ENCODE results near the gene CSPG4. TPM values are rescaled to one million over a fixed set of nuclear protein-coding genes. Genes with fewer than 3 reads are reported as not detected.
"Not testable (repeated sequence)": the region's sequence is repeated elsewhere in the genome, so short reads cannot be mapped to it uniquely, and the experiment has no call there.

Gene CSPG4
- total and polyA plus RNA-seq, 2 of the 4 experiments (the other 2 are of a cell fraction) = 12.4 to 28.4 TPM

GRCh38 chr15:75683646-75684312 lies 28.9 kb downstream of the CSPG4 start:
- DNase-seq = peak; percentile 44

More at GRCh38 chr15:75683646-75684312, 28.9 kb downstream of the CSPG4 start:
- ChIA-PET POLR2A (ENCODE audit: unreplicated experiment) (interaction anchor here (0.6 kb wide), 1 partner anchor 44 kb away, joined by 6 read pairs; the partner anchor contains the start of gene IMP3), CTCF (interaction anchor here (0.8 kb wide), 1 partner anchor 45 kb away, joined by 3 read pairs; no protein-coding TSS in a partner anchor)
- H2BK120ac ChIP-seq (ENCODE audit: low read depth, low read length); H3K9me1 ChIP-seq (ENCODE audit: insufficient read depth, low read length); H3K56ac ChIP-seq (ENCODE audit: extremely low read depth, insufficient read depth, low read length); H2AK9ac ChIP-seq (replicated peaks; ENCODE audit: low read depth, low read length, poor library complexity); H3K9me3 ChIP-seq (ENCODE audit: control insufficient read depth, insufficient read depth, low read length); H3K4me2 ChIP-seq (ENCODE audit: low read depth, low read length); H3K23ac ChIP-seq (ENCODE audit: low read depth, low read length); H4K8ac ChIP-seq (ENCODE audit: low read depth in 2 of 2, low read length in 2 of 2); H2AK5ac ChIP-seq (ENCODE audit: low read depth, low read length); H2BK5ac ChIP-seq (ENCODE audit: low read depth, low read length, poor library complexity, severe bottlenecking); H3K27ac ChIP-seq (ENCODE audit: insufficient read depth, low read length); H3K4me3 ChIP-seq (ENCODE audit: insufficient read depth, low read depth, low read length); H2AFZ ChIP-seq (replicated peaks; ENCODE audit: low read length, poor library complexity); H3K4me1 ChIP-seq (ENCODE audit: control insufficient read depth, insufficient read depth, low read length); dilution Hi-C loops (cut with HindIII; ENCODE audit: low sequenced_read_pairs, unreplicated experiment); H3K27me3 ChIP-seq (ENCODE audit: control insufficient read depth, insufficient read depth, low read length); H3K18ac ChIP-seq (ENCODE audit: low read depth, low read length); H2BK15ac ChIP-seq (ENCODE audit: low read depth, low read length); H4K20me1 ChIP-seq (ENCODE audit: insufficient read depth, low read length); H3K14ac ChIP-seq (replicated peaks; ENCODE audit: low read depth, low read length); H3K9ac ChIP-seq (ENCODE audit: low read depth, low read length); H4K5ac ChIP-seq (ENCODE audit: low read depth, low read length); H3K4ac ChIP-seq (ENCODE audit: low read depth, low read length); H2BK20ac ChIP-seq (ENCODE audit: low read depth, low read length); H4K91ac ChIP-seq (ENCODE audit: insufficient read depth, low read depth, low read length); BruUV-seq (replicated peaks): not testable (repeated sequence)
- in situ Hi-C loops (cut with MboI; ENCODE audit: low sequenced_read_pairs) = loop anchor here (5.0 kb wide), 1 partner anchor 46 kb away; no protein-coding TSS in a partner anchor
- 43% methylated on average over 6 of the region's 14 CpGs; no CpG with 5 or more reads in 1 of the 2 experiments for WGBS, 2 experiments (ENCODE audit: extremely low coverage in 2 of 2, insufficient read length in 1 of 2)
- intact Hi-C loops (cut with micrococcal nuclease) = loop anchor here (1.0 to 5.0 kb wide), 4 partner anchors 35 to 316 kb away; partner anchors contain the start of gene MAN2C1
- TF ChIP-seq SMC3 (IDR thresholded peaks at IDR 0.05; ENCODE audit: low read depth, low read length) = peak; percentile 74
- TF ChIP-seq RAD21 (IDR thresholded peaks at IDR 0.05; ENCODE audit: low read length) = peak; percentile 82
- TF ChIP-seq CTCF (conservative IDR thresholded peaks at IDR 0.05; ENCODE audit: low read depth, low read length) = peak; percentile 70
- Histone ChIP-seq H3K79me1 (ENCODE audit: low read depth in 1 of 2, low read length in 2 of 2) (peaks cover 6 to 36% of the 10 kb centered on the region in 2 experiments; a peak in 3 of 4 replicates), H3K36me3 (ENCODE audit: control insufficient read depth, insufficient read depth, low read length) (peaks cover 15% of the 10 kb centered on the region)
- ATAC-seq (ENCODE audit: low read depth) = peak; percentile 82

All from IMR-90 (cell line).